Osteoblast (primary cell): Measurements from ENCODE around the gene GRIA3. TPM values are rescaled to one million over a fixed set of nuclear protein-coding genes. Genes with fewer than 3 reads are reported as not detected.

ENCODE experiments used
- DNase-seq: peaks from one replicate; pipeline ENCODE4 v3.0.0; 2011; ENCODE audit warnings: low spot score, mixed read lengths; ENCODE audit not compliant: insufficient read length; ENCODE audit errors: missing footprints
- H2AFZ ChIP-seq: 2 replicates; pipeline ENCODE4 v1.6.0; 2011; ENCODE audit warnings: mild to moderate bottlenecking, low read length
- H3K27ac ChIP-seq: 2 replicates; pipeline ENCODE4 v1.5.1; 2011; ENCODE audit warnings: mild to moderate bottlenecking, low read depth, low read length, moderate library complexity
- H3K27me3 ChIP-seq: 2 replicates; pipeline ENCODE4 v1.6.0; 2012; ENCODE audit warnings: mild to moderate bottlenecking, control low read depth, inconsistent platforms, low read length, moderate library complexity; ENCODE audit not compliant: insufficient read depth
- H3K36me3 ChIP-seq: 2 replicates; pipeline ENCODE4 v1.5.1; 2011; ENCODE audit warnings: mild to moderate bottlenecking, low read length, control low read depth, moderate library complexity; ENCODE audit not compliant: insufficient read depth
- H3K4me1 ChIP-seq: 2 replicates; pipeline ENCODE4 v1.5.1; 2011; ENCODE audit warnings: mild to moderate bottlenecking, low read length, control low read depth, moderate library complexity; ENCODE audit not compliant: insufficient read depth
- H3K4me2 ChIP-seq: 2 replicates; pipeline ENCODE4 v1.6.0; 2011; ENCODE audit warnings: mild to moderate bottlenecking, low read length; ENCODE audit not compliant: insufficient read depth
- H3K4me3 ChIP-seq: fragments of 200-600 bp; sonication (generic); 3 replicates; pipeline ENCODE4 v1.5.1; 2012; ENCODE audit warnings: mild to moderate bottlenecking, low read length, inconsistent platforms; ENCODE audit not compliant: insufficient read depth
- H3K79me2 ChIP-seq: 2 replicates; pipeline ENCODE4 v1.6.0; 2012; ENCODE audit warnings: mild to moderate bottlenecking, low read length, control low read depth, inconsistent platforms; ENCODE audit not compliant: insufficient read depth
- H3K9me3 ChIP-seq: 2 replicates; pipeline ENCODE4 v1.5.1; 2011; ENCODE audit warnings: low read depth, low read length, control low read depth
- H4K20me1 ChIP-seq: 2 replicates; pipeline ENCODE4 v1.6.0; 2012; ENCODE audit warnings: mild to moderate bottlenecking, low read length, control low read depth; ENCODE audit not compliant: insufficient read depth
- total RNA-seq: library from RNA; depleted of rRNA; stranded (reverse); fragments of >200 nt; gene quantifications from 2 replicates; pipeline ENCODE4 v1.2.3, GENCODE V29; 2012
- TF ChIP-seq, protein P1 (sequence below): IDR thresholded peaks from 2 replicates; pipeline ENCODE4 v1.5.1; 2011; ENCODE audit warnings: mild to moderate bottlenecking, low read depth, low read length, moderate library complexity; ENCODE audit errors: extremely low read depth

The GRIA3 gene
- total RNA-seq, 1 donor, result 3.3 TPM

DNA sequence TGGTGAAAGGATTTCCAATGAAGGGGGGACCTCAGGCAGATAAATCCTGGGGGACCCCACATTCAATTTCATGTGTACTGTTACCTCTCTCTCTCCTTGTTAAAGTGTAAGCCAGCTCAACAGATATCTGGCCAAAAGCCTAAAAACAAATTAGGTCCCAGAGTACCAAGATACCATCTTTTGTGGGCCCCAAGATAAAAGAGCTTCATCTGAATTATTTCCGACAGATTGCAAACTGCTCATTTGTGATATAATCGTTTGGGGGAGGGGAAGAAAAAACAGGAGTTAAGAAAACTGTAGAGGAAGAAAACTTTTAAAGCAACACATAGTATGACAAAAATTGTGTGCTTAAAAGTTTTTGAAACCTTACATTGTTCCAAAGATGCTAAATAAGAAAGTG, 33.6 kb downstream of the GRIA3 start:
- Histone ChIP-seq H3K4me2 (no peak overlapping the region), H2AFZ (no peak overlapping the region), H3K4me1 (peaks cover 17% of the 10 kb centered on the region), H3K79me2 (no peaks in the 10 kb centered on the region), H4K20me1 (no peaks in the 10 kb centered on the region), H3K27ac (no peak overlapping the region), H3K36me3 (no peaks in the 10 kb centered on the region), H3K4me3 (no peak overlapping the region), H3K27me3 (no peaks in the 10 kb centered on the region), H3K9me3 (no peaks in the 10 kb centered on the region)
- no peak for DNase-seq
- TF ChIP-seq, protein P1, sequence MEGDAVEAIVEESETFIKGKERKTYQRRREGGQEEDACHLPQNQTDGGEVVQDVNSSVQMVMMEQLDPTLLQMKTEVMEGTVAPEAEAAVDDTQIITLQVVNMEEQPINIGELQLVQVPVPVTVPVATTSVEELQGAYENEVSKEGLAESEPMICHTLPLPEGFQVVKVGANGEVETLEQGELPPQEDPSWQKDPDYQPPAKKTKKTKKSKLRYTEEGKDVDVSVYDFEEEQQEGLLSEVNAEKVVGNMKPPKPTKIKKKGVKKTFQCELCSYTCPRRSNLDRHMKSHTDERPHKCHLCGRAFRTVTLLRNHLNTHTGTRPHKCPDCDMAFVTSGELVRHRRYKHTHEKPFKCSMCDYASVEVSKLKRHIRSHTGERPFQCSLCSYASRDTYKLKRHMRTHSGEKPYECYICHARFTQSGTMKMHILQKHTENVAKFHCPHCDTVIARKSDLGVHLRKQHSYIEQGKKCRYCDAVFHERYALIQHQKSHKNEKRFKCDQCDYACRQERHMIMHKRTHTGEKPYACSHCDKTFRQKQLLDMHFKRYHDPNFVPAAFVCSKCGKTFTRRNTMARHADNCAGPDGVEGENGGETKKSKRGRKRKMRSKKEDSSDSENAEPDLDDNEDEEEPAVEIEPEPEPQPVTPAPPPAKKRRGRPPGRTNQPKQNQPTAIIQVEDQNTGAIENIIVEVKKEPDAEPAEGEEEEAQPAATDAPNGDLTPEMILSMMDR, result no peak

DNA sequence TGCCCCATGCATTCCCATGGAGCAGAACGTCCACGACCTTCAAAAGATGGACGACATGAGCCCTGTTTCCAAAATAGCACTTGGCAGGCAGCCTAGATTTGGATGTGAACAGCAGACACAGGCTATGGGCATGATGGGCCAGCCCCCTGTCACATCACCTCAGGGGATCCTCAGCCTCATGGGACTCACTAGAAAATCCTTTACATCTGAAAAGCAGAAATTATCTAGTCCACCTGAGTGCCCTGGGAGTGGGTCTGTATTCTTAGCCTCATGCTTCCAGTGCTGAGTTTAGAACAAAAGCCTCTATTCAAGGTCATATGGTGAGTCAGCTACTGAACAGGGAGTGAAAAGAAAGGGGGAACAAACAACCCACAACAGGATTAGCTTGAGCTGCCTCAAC, 35.8 kb downstream of the GRIA3 start:
- no peak overlapping the region for H3K4me2 ChIP-seq
- H3K4me3 ChIP-seq, result no peak overlapping the region
- H4K20me1 ChIP-seq, result no peaks in the 10 kb centered on the region
- H3K79me2 ChIP-seq, result no peaks in the 10 kb centered on the region
- no peak overlapping the region for H2AFZ ChIP-seq
- TF ChIP-seq, protein P1, result no peak
- H3K9me3 ChIP-seq, result no peaks in the 10 kb centered on the region
- no peaks in the 10 kb centered on the region for H3K36me3 ChIP-seq
- no peak overlapping the region for H3K27ac ChIP-seq
- no peaks in the 10 kb centered on the region for H3K27me3 ChIP-seq
- H3K4me1 ChIP-seq, result peaks cover 17% of the 10 kb centered on the region
- no peak for DNase-seq

DNA sequence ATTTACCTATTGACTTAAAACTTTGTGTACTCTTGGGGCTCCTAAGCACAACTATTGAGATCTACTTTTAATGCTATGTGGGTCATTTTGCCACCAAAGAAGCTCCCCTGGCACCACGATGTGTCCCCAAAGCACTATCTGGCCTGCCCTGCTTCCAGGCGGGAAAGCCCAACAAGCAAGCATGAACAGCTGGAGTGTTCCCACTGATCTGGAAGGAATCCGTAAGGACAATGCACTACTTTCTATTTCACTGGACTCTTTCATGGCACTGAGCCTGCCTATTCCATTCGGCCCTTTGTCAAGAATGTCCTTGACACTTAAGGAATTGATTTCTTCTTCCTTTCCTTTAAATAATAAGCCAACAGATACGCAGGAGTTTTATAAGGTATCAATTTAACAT, 38.8 kb downstream of the GRIA3 start:
- TF ChIP-seq, protein P1, result no peak

DNA sequence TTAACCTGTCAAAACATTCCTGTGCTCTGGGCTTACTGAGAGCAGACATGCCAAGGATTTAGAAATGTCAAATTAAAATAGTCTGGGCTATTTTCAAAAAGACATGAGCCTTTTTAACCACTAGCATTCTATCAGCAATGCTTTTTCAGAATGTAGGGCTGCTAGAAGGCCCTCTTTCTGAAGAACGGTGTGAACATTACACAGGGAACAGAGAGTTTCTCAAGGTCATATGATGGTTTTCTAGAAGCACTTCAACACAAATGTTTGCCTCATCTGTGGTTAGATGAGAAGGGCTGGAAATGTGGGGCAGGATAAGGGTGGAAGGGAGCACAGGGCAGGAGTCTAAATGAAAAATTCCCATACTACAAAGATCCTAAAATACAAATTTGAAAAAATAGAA, 39.3 kb downstream of the GRIA3 start:
- Histone ChIP-seq H3K4me1 (no peaks in the 10 kb centered on the region), H3K4me3 (no peak overlapping the region), H3K9me3 (no peaks in the 10 kb centered on the region), H3K36me3 (no peaks in the 10 kb centered on the region), H2AFZ (no peak overlapping the region), H3K27ac (no peak overlapping the region), H3K27me3 (no peaks in the 10 kb centered on the region), H3K4me2 (no peak overlapping the region), H4K20me1 (no peaks in the 10 kb centered on the region), H3K79me2 (no peaks in the 10 kb centered on the region)
- DNase-seq, result no peak
- TF ChIP-seq, protein P1, result no peak

More for the DNA sequence above, 38.8 kb downstream of the GRIA3 start:
- H2AFZ ChIP-seq, result no peak overlapping the region
- no peaks in the 10 kb centered on the region for H3K9me3 ChIP-seq
- H3K79me2 ChIP-seq, result no peaks in the 10 kb centered on the region
- no peak overlapping the region for H3K27ac ChIP-seq
- no peak overlapping the region for H3K4me3 ChIP-seq
- no peaks in the 10 kb centered on the region for H3K4me1 ChIP-seq
- no peaks in the 10 kb centered on the region for H4K20me1 ChIP-seq
- no peaks in the 10 kb centered on the region for H3K27me3 ChIP-seq
- no peaks in the 10 kb centered on the region for H3K36me3 ChIP-seq
- no peak for DNase-seq
- H3K4me2 ChIP-seq, result no peak overlapping the region
